Uterus (tissue), 2 donors: Measurements from ENCODE around the gene CREB1.

Experiments used
- CTCF ChIP-seq, 4 experiments: fragments of 200-600 bp in 2 of 4; fragments of 450-650 bp in 2 of 4; sonication (generic) in 2 of 4; IDR thresholded peaks; one replicate each; pipeline ENCODE4 v1.5.1; 2016 to 2019; ENCODE audit warnings: antibody characterized with exemption in 4 of 4, mild to moderate bottlenecking in 2 of 4, moderate library complexity in 1 of 4
- POLR2A ChIP-seq, 2 donors: fragments of 450-650 bp; IDR thresholded peaks; one replicate each; pipeline ENCODE4 v1.6.1; 2016; ENCODE audit warnings: antibody characterized with exemption in 2 of 2, mild to moderate bottlenecking in 1 of 2, moderate library complexity in 1 of 2

- TF ChIP-seq CTCF (IDR thresholded peaks at IDR 0.05): no peak
- no peak for TF ChIP-seq POLR2A (IDR thresholded peaks at IDR 0.05)
These were observed 23.3 kb upstream of the CREB1 start for GRCh38 chr2:207506426-207506825.
